K562 (cell line): ENCODE measurements around the gene COX6B1. TPM values are rescaled to one million over a fixed set of nuclear protein-coding genes. Genes with fewer than 3 reads are reported as not detected.

ENCODE experiments used
- AFF4 ChIP-seq: sonication (generic); formaldehyde crosslinking; IDR thresholded peaks from 2 replicates; pipeline ENCODE4 v1.8.0; 2023; ENCODE audit warnings: mild to moderate bottlenecking, missing genetic modification reagents
- HINFP ChIP-seq: fragments of 450-650 bp; conservative IDR thresholded peaks from 2 replicates; pipeline ENCODE4 v1.6.1; 2016; ENCODE audit warnings: missing genetic modification characterization, low read depth, mild to moderate bottlenecking, control low read depth, missing compliant biosample characterization
- L3MBTL2 ChIP-seq: fragments of 450-650 bp; IDR thresholded peaks from 2 replicates; pipeline ENCODE4 v1.6.1; 2016; ENCODE audit warnings: mild to moderate bottlenecking, moderate library complexity
- MEIS2 ChIP-seq: fragments of 450-650 bp; IDR thresholded peaks from 2 replicates; pipeline ENCODE4 v1.6.1; 2014; ENCODE audit warnings: mild to moderate bottlenecking; ENCODE audit not compliant: partially characterized antibody
- MTA2 ChIP-seq: fragments of 450-650 bp; IDR thresholded peaks from 2 replicates; pipeline ENCODE4 v1.6.1; 2016; ENCODE audit warnings: low read depth
- NFE2 ChIP-seq: IDR thresholded peaks from 2 replicates; pipeline ENCODE4 v1.6.1; 2014; ENCODE audit warnings: antibody characterized with exemption, low read depth
- PRPF4 ChIP-seq: fragments of 200-400 bp; formaldehyde crosslinking; IDR thresholded peaks from one replicate; pipeline ENCODE4 v1.6.1; 2017; ENCODE audit warnings: low read length, low read depth, mild to moderate bottlenecking; ENCODE audit not compliant: insufficient read depth, poor library complexity, severe bottlenecking
- RFX5 ChIP-seq: IDR thresholded peaks from 2 replicates; pipeline ENCODE4 v1.6.1; 2011; ENCODE audit warnings: low read depth, mild to moderate bottlenecking, improper control_type of control experiment, low read length
- RHOXF2B ChIP-seq: fragments of 250-450 bp; sonication (Bioruptor Pico); conservative IDR thresholded peaks from 2 replicates; pipeline ENCODE4 v1.5.1; 2021
- SNIP1 ChIP-seq: fragments of 450-650 bp; IDR thresholded peaks from 2 replicates; pipeline ENCODE4 v1.7.1; 2017; ENCODE audit warnings: low read depth, mild to moderate bottlenecking
- TRIM24 ChIP-seq, 2 experiments: fragments of 450-650 bp; IDR thresholded peaks; 2 replicates each; pipeline ENCODE4 v1.6.1; 2016
- ZNF253 ChIP-seq: fragments of 250-450 bp; sonication (Bioruptor Pico); conservative IDR thresholded peaks from 2 replicates; pipeline ENCODE4 v1.6.1; 2021; ENCODE audit warnings: mild to moderate bottlenecking
- ZNF551 ChIP-seq: fragments of 250-450 bp; sonication (Bioruptor Pico); IDR thresholded peaks from 2 replicates; pipeline ENCODE4 v1.5.0; 2021; ENCODE audit warnings: mild to moderate bottlenecking, moderate library complexity
- polyA plus RNA-seq, 8 experiments: library from polyadenylated mRNA; depleted of rRNA in 4 of 8; stranded (reverse) in 5 of 8; unstranded in 3 of 8; fragments of >200 nt; fragmentation: Nextera tagmentation in 2 of 8; fragmentation: Illumina TruSeq in 1 of 8; extraction: Ambion mirVana in 2 of 8; extraction: Trizol in 1 of 8; gene quantifications; 2 replicates each; pipeline versions ENCODE4 v1.2.1 to v1.2.3, GENCODE V29; 2011 to 2014; ENCODE audit warnings: inconsistent platforms in 1 of 8, missing spikeins in 1 of 8
- total RNA-seq, 7 experiments: library from RNA; depleted of rRNA in 6 of 7; stranded (reverse); fragments of >200 nt in 6 of 7; fragmentation: Illumina TruSeq in 2 of 7; extraction: Trizol in 2 of 7; gene quantifications; 2 replicates each; pipeline versions ENCODE4 v1.2.1 to v1.2.3, GENCODE V29; 2011 to 2021; ENCODE audit warnings: low replicate concordance in 1 of 7
- TF ChIP-seq, protein P1 (sequence below): fragments of 450-650 bp; formaldehyde crosslinking; conservative IDR thresholded peaks from 2 replicates; pipeline ENCODE4 v1.4.0; 2022; ENCODE audit warnings: mild to moderate bottlenecking, missing genetic modification characterization
- TF ChIP-seq, protein P2 (sequence below): sonication (generic); formaldehyde crosslinking; IDR thresholded peaks from 2 replicates; pipeline ENCODE4 v1.8.0; 2022; ENCODE audit warnings: mild to moderate bottlenecking, missing genetic modification reagents
- TF ChIP-seq, protein P3 (sequence below): fragments of 450-650 bp; formaldehyde crosslinking; IDR thresholded peaks from 2 replicates; pipeline ENCODE4 v1.4.0; 2020; ENCODE audit warnings: mild to moderate bottlenecking, moderate library complexity
- TF ChIP-seq, protein P4 (sequence below): sonication (generic); formaldehyde crosslinking; IDR thresholded peaks from 2 replicates; pipeline ENCODE4 v1.8.0; 2022; ENCODE audit warnings: mild to moderate bottlenecking, missing genetic modification reagents

Gene COX6B1
- total and polyA plus RNA-seq, 9 of the 15 experiments (the other 6 are each of a cell fraction or from before 2014, with no cell fraction given) = 777 to 2,393 (median 1,219) TPM

- no peak for TF ChIP-seq AFF4
- TF ChIP-seq MTA2 = no peak
- TF ChIP-seq, protein P1, sequence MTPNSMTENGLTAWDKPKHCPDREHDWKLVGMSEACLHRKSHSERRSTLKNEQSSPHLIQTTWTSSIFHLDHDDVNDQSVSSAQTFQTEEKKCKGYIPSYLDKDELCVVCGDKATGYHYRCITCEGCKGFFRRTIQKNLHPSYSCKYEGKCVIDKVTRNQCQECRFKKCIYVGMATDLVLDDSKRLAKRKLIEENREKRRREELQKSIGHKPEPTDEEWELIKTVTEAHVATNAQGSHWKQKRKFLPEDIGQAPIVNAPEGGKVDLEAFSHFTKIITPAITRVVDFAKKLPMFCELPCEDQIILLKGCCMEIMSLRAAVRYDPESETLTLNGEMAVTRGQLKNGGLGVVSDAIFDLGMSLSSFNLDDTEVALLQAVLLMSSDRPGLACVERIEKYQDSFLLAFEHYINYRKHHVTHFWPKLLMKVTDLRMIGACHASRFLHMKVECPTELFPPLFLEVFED (CRISPR knock-in tag) = no peak
- no peak for TF ChIP-seq RHOXF2B (CRISPR knock-in tag)
- peak; percentile 84 for TF ChIP-seq RFX5
- TF ChIP-seq MEIS2 = no peak
- TF ChIP-seq NFE2 = no peak
- TF ChIP-seq, protein P2, sequence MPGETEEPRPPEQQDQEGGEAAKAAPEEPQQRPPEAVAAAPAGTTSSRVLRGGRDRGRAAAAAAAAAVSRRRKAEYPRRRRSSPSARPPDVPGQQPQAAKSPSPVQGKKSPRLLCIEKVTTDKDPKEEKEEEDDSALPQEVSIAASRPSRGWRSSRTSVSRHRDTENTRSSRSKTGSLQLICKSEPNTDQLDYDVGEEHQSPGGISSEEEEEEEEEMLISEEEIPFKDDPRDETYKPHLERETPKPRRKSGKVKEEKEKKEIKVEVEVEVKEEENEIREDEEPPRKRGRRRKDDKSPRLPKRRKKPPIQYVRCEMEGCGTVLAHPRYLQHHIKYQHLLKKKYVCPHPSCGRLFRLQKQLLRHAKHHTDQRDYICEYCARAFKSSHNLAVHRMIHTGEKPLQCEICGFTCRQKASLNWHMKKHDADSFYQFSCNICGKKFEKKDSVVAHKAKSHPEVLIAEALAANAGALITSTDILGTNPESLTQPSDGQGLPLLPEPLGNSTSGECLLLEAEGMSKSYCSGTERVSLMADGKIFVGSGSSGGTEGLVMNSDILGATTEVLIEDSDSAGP = no peak
- TF ChIP-seq PRPF4 = no peak
- TF ChIP-seq ZNF253 (CRISPR knock-in tag) = 0 out of 2 replicates have a peak, but pooled peaks have one; percentile 28
- TF ChIP-seq, protein P3, sequence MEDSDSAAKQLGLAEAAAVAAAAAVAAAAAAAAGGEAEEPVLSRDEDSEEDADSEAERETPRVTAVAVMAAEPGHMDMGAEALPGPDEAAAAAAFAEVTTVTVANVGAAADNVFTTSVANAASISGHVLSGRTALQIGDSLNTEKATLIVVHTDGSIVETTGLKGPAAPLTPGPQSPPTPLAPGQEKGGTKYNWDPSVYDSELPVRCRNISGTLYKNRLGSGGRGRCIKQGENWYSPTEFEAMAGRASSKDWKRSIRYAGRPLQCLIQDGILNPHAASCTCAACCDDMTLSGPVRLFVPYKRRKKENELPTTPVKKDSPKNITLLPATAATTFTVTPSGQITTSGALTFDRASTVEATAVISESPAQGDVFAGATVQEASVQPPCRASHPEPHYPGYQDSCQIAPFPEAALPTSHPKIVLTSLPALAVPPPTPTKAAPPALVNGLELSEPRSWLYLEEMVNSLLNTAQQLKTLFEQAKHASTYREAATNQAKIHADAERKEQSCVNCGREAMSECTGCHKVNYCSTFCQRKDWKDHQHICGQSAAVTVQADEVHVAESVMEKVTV (CRISPR knock-in tag) = no peak
- no peak for TF ChIP-seq TRIM24 (IDR thresholded peaks at IDR 0.05)
- TF ChIP-seq HINFP (tag) = no peak
- TF ChIP-seq ZNF551 (CRISPR knock-in tag) = no peak
- TF ChIP-seq, protein P4, sequence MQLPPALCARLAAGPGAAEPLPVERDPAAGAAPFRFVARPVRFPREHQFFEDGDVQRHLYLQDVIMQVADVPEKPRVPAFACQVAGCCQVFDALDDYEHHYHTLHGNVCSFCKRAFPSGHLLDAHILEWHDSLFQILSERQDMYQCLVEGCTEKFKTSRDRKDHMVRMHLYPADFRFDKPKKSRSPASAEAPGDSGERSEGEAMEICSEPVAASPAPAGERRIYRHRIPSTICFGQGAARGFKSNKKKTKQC = no peak
- no peak for TF ChIP-seq SNIP1
- TF ChIP-seq L3MBTL2 = peak; percentile 51
Observed at GRCh38 chr19:35628565-35629331, 19.4 kb upstream of the COX6B1 start, which contains the start of gene RBM42 (continued).
